Activated T-cell treated with anti-CD3 and anti-CD28 coated beads, Interleukin-2, amount 50 U/mL, for 72 hours (primary cell): ENCODE data around the gene RFX6. TPM values are rescaled to one million over a fixed set of nuclear protein-coding genes. Genes with fewer than 3 reads are reported as not detected.

Experiments used
- ATAC-seq, 2 donors: fragments of 150-1000 bp; cut with Tn5 transposase; replicated peaks in 1 of 2; 2 replicates each; pipeline ENCODE4 v1.10.0; 2021; ENCODE audit warnings: moderate library complexity in 2 of 2, mild to moderate bottlenecking in 1 of 2
- DNase-seq, 2 donors: peaks; one replicate each; pipeline ENCODE4 v3.0.0; 2021 to 2022; ENCODE audit warnings: mixed read lengths in 1 of 2
- H3K27ac Mint-ChIP-seq: one replicate; pipeline ENCODE4 v1.8.0; 2022; ENCODE audit warnings: mild to moderate bottlenecking, moderate library complexity, mixed read lengths
- H3K27me3 Mint-ChIP-seq: one replicate; pipeline ENCODE4 v1.8.0; 2022; ENCODE audit warnings: low read depth, mixed read lengths
- H3K36me3 Mint-ChIP-seq, 2 donors: one replicate each; pipeline ENCODE4 v1.8.0; 2022; ENCODE audit warnings: mixed read lengths in 2 of 2, mild to moderate bottlenecking in 1 of 2; ENCODE audit not compliant: insufficient read depth in 2 of 2
- H3K4me1 Mint-ChIP-seq: one replicate; pipeline ENCODE4 v1.8.0; 2022; ENCODE audit warnings: low read depth, mixed read lengths
- H3K4me3 Mint-ChIP-seq, 2 donors: one replicate each; pipeline ENCODE4 v1.8.0; 2022; ENCODE audit warnings: mild to moderate bottlenecking in 2 of 2, mixed read lengths in 2 of 2, moderate library complexity in 2 of 2
- H3K9me3 Mint-ChIP-seq, 2 donors: one replicate each; pipeline ENCODE4 v1.8.0; 2022; ENCODE audit warnings: mixed read lengths in 2 of 2
- total RNA-seq, 2 donors: library from RNA; stranded (reverse); gene quantifications; one replicate each; pipeline ENCODE4 v1.2.3, GENCODE V29; 2022

RFX6 gene
- total RNA-seq, 2 donors from 2014 or later: not detected

GRCh38 chr6:116876107-116876506, 935 bp upstream of the RFX6 start:
- no peak overlapping the region for H3K27ac Mint-ChIP-seq
- no peak for ATAC-seq

GRCh38 chr6:116877743-116878142, 701 bp downstream of the RFX6 start:
- Mint-ChIP-seq H3K36me3 (peaks cover 0 to 3% of the 10 kb centered on the region in 2 donors), H3K27me3 (peaks cover 32% of the 10 kb centered on the region), H3K4me3 (peak overlapping the region; percentile 45 to 59), H3K27ac (no peak overlapping the region), H3K4me1 (peaks cover 8% of the 10 kb centered on the region), H3K9me3 (no peaks in the 10 kb centered on the region)
- ATAC-seq: no peak
- no peak for DNase-seq

More at GRCh38 chr6:116876107-116876506, 935 bp upstream of the RFX6 start:
- peak overlapping the region; percentile 70 to 77 for H3K4me3 Mint-ChIP-seq
- H3K27me3 Mint-ChIP-seq: peaks cover 32% of the 10 kb centered on the region
- H3K9me3 Mint-ChIP-seq: peaks cover 0 to 4% of the 10 kb centered on the region in 2 donors
- no peak for DNase-seq
- H3K4me1 Mint-ChIP-seq: peaks cover 8% of the 10 kb centered on the region
- peaks cover 0 to 3% of the 10 kb centered on the region in 2 donors for H3K36me3 Mint-ChIP-seq

GRCh38 chr6:116881236-116881635, 4.2 kb downstream of the RFX6 start:
- Mint-ChIP-seq H3K9me3 (no peaks in the 10 kb centered on the region), H3K4me1 (peaks cover 6% of the 10 kb centered on the region), H3K4me3 (no peak overlapping the region), H3K27me3 (peaks cover 8% of the 10 kb centered on the region), H3K27ac (no peak overlapping the region), H3K36me3 (peaks cover 0 to under 1% of the 10 kb centered on the region in 2 donors)
- DNase-seq: no peak
- ATAC-seq: no peak

- Mint-ChIP-seq H3K27me3 (no peaks in the 10 kb centered on the region), H3K9me3 (no peaks in the 10 kb centered on the region), H3K4me3 (no peak overlapping the region), H3K36me3 (no peaks in the 10 kb centered on the region), H3K4me1 (no peaks in the 10 kb centered on the region), H3K27ac (no peak overlapping the region)
- no peak for ATAC-seq
- DNase-seq: no peak
Observed at GRCh38 chr6:116883005-116883404, 6.0 kb downstream of the RFX6 start.

- no peak overlapping the region for H3K4me3 Mint-ChIP-seq
- DNase-seq (no peak), ATAC-seq (no peak)
- no peaks in the 10 kb centered on the region for H3K9me3 Mint-ChIP-seq
- H3K27ac Mint-ChIP-seq: no peak overlapping the region
- H3K4me1 Mint-ChIP-seq: no peaks in the 10 kb centered on the region
- H3K36me3 Mint-ChIP-seq: no peaks in the 10 kb centered on the region
- H3K27me3 Mint-ChIP-seq: no peaks in the 10 kb centered on the region
Observed at GRCh38 chr6:116884530-116884929, 7.5 kb downstream of the RFX6 start.

GRCh38 chr6:116887168-116887567, 10.1 kb downstream of the RFX6 start:
- no peak for ATAC-seq
- no peaks in the 10 kb centered on the region for H3K4me1 Mint-ChIP-seq
- H3K36me3 Mint-ChIP-seq: no peaks in the 10 kb centered on the region
- H3K9me3 Mint-ChIP-seq: no peaks in the 10 kb centered on the region
- H3K27ac Mint-ChIP-seq: no peak overlapping the region
- no peaks in the 10 kb centered on the region for H3K27me3 Mint-ChIP-seq
- no peak for DNase-seq
- no peak overlapping the region for H3K4me3 Mint-ChIP-seq

GRCh38 chr6:116887894-116888293, 10.9 kb downstream of the RFX6 start:
- Mint-ChIP-seq H3K27me3 (no peaks in the 10 kb centered on the region), H3K36me3 (no peaks in the 10 kb centered on the region)
- ATAC-seq: no peak

GRCh38 chr6:116888732-116889360, 11.8 kb downstream of the RFX6 start:
- Mint-ChIP-seq H3K36me3 (no peaks in the 10 kb centered on the region), H3K27ac (no peak overlapping the region), H3K4me1 (no peaks in the 10 kb centered on the region), H3K27me3 (no peaks in the 10 kb centered on the region), H3K4me3 (no peak overlapping the region), H3K9me3 (no peaks in the 10 kb centered on the region)
- ATAC-seq (no peak), DNase-seq (no peak)

More at GRCh38 chr6:116887894-116888293, 10.9 kb downstream of the RFX6 start:
- no peak overlapping the region for H3K27ac Mint-ChIP-seq
- no peaks in the 10 kb centered on the region for H3K4me1 Mint-ChIP-seq
- no peaks in the 10 kb centered on the region for H3K9me3 Mint-ChIP-seq
- no peak overlapping the region for H3K4me3 Mint-ChIP-seq
- DNase-seq: no peak

- Mint-ChIP-seq H3K4me3 (no peak overlapping the region), H3K27me3 (no peaks in the 10 kb centered on the region), H3K27ac (no peak overlapping the region), H3K9me3 (no peaks in the 10 kb centered on the region), H3K4me1 (no peaks in the 10 kb centered on the region), H3K36me3 (no peaks in the 10 kb centered on the region)
- DNase-seq: no peak
- ATAC-seq: no peak
Observed at GRCh38 chr6:116894669-116895068, 17.6 kb downstream of the RFX6 start.

- ATAC-seq (no peak), DNase-seq (no peak)
- H3K4me1 Mint-ChIP-seq: no peaks in the 10 kb centered on the region
- no peaks in the 10 kb centered on the region for H3K36me3 Mint-ChIP-seq
- H3K27me3 Mint-ChIP-seq: no peaks in the 10 kb centered on the region
- H3K27ac Mint-ChIP-seq: no peak overlapping the region
- no peak overlapping the region for H3K4me3 Mint-ChIP-seq
- no peaks in the 10 kb centered on the region for H3K9me3 Mint-ChIP-seq
Observed at GRCh38 chr6:116895935-116896334, 18.9 kb downstream of the RFX6 start.

- peaks cover 5 to 6% of the 10 kb centered on the region in 2 donors for H3K9me3 Mint-ChIP-seq
- peaks cover 0 to 2% of the 10 kb centered on the region in 2 donors for H3K36me3 Mint-ChIP-seq
- no peak overlapping the region for H3K4me3 Mint-ChIP-seq
- DNase-seq (no peak), ATAC-seq (no peak)
- H3K4me1 Mint-ChIP-seq: no peaks in the 10 kb centered on the region
- no peak overlapping the region for H3K27ac Mint-ChIP-seq
- no peaks in the 10 kb centered on the region for H3K27me3 Mint-ChIP-seq
Observed at GRCh38 chr6:116902634-116903033, 25.6 kb downstream of the RFX6 start.

GRCh38 chr6:116922853-116923548, 46.0 kb downstream of the RFX6 start:
- no peaks in the 10 kb centered on the region for H3K9me3 Mint-ChIP-seq
- no peaks in the 10 kb centered on the region for H3K27me3 Mint-ChIP-seq
- H3K36me3 Mint-ChIP-seq: no peaks in the 10 kb centered on the region
- no peak overlapping the region for H3K4me3 Mint-ChIP-seq
- no peak overlapping the region for H3K27ac Mint-ChIP-seq
- DNase-seq (no peak), ATAC-seq (no peak)
- H3K4me1 Mint-ChIP-seq: no peaks in the 10 kb centered on the region

GRCh38 chr6:116924245-116924644, 47.2 kb downstream of the RFX6 start:
- Mint-ChIP-seq H3K27ac (no peak overlapping the region), H3K36me3 (no peaks in the 10 kb centered on the region), H3K9me3 (no peaks in the 10 kb centered on the region), H3K27me3 (no peaks in the 10 kb centered on the region), H3K4me3 (no peak overlapping the region), H3K4me1 (no peaks in the 10 kb centered on the region)
- ATAC-seq: no peak
- DNase-seq: no peak
